HL-60 (cell line): ENCODE results near the gene FCN2. TPM values are rescaled to one million over a fixed set of nuclear protein-coding genes. Genes with fewer than 3 reads are reported as not detected.

Source experiments
- DNase-seq, 2 experiments: peaks; one replicate each; pipeline ENCODE4 v3.0.0-alpha.2; 2010 to 2020; ENCODE audit warnings: low read depth in 1 of 2, low spot score in 1 of 2
- H3K27ac ChIP-seq: fragments of 250-450 bp; sonication (Bioruptor Pico); replicated peaks from 2 replicates; pipeline ENCODE4 v1.5.1; 2020; ENCODE audit warnings: mild to moderate bottlenecking, moderate library complexity
- H3K27me3 ChIP-seq: fragments of 250-450 bp; sonication (Bioruptor Pico); 2 replicates; pipeline ENCODE4 v1.5.1; 2021; ENCODE audit warnings: mild to moderate bottlenecking, moderate library complexity; ENCODE audit not compliant: insufficient read depth, poor library complexity, severe bottlenecking
- H3K4me3 ChIP-seq: replicated peaks from 2 replicates; pipeline ENCODE4 v1.5.1; 2011; ENCODE audit warnings: mild to moderate bottlenecking, control low read depth, low read length; ENCODE audit not compliant: insufficient read depth
- CTCF ChIP-seq: IDR thresholded peaks from one replicate; pipeline ENCODE4 v1.5.1; 2011; ENCODE audit warnings: low read length, control low read depth, inconsistent platforms; ENCODE audit not compliant: insufficient read depth
- GABPA ChIP-seq: IDR thresholded peaks from 2 replicates; pipeline ENCODE4 v1.6.1; 2012; ENCODE audit warnings: low read depth
- POLR2AphosphoS5 ChIP-seq: IDR thresholded peaks from 2 replicates; pipeline ENCODE4 v1.6.1; 2012; ENCODE audit warnings: low read depth
- SPI1 ChIP-seq: IDR thresholded peaks from 2 replicates; pipeline ENCODE4 v1.6.1; 2012; ENCODE audit warnings: low read depth, mild to moderate bottlenecking, borderline replicate concordance
- microRNA-seq: library from miRNA; unstranded; fragments of <30 nt; microRNA quantifications from one replicate; pipeline ENCODE4, GENCODE V29; 2018
- TF ChIP-seq, protein P1 (sequence below): IDR thresholded peaks from 2 replicates; pipeline ENCODE4 v1.6.1; 2012; ENCODE audit warnings: low read depth; ENCODE audit not compliant: insufficient replicate concordance

Gene FCN2

GRCh38 chr9:134936346-134937163 is 55.9 kb downstream of the FCN2 start:
- Histone ChIP-seq H3K27ac (no peak overlapping the region), H3K4me3 (no peak overlapping the region), H3K27me3 (no peaks in the 10 kb centered on the region)
- TF ChIP-seq GABPA (no peak), SPI1 (peak; percentile 60; the same call in 1 of the 2 replicates), POLR2AphosphoS5 (peak; percentile 85), CTCF (no peak)
- TF ChIP-seq, protein P1, sequence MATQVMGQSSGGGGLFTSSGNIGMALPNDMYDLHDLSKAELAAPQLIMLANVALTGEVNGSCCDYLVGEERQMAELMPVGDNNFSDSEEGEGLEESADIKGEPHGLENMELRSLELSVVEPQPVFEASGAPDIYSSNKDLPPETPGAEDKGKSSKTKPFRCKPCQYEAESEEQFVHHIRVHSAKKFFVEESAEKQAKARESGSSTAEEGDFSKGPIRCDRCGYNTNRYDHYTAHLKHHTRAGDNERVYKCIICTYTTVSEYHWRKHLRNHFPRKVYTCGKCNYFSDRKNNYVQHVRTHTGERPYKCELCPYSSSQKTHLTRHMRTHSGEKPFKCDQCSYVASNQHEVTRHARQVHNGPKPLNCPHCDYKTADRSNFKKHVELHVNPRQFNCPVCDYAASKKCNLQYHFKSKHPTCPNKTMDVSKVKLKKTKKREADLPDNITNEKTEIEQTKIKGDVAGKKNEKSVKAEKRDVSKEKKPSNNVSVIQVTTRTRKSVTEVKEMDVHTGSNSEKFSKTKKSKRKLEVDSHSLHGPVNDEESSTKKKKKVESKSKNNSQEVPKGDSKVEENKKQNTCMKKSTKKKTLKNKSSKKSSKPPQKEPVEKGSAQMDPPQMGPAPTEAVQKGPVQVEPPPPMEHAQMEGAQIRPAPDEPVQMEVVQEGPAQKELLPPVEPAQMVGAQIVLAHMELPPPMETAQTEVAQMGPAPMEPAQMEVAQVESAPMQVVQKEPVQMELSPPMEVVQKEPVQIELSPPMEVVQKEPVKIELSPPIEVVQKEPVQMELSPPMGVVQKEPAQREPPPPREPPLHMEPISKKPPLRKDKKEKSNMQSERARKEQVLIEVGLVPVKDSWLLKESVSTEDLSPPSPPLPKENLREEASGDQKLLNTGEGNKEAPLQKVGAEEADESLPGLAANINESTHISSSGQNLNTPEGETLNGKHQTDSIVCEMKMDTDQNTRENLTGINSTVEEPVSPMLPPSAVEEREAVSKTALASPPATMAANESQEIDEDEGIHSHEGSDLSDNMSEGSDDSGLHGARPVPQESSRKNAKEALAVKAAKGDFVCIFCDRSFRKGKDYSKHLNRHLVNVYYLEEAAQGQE, result no peak
- DNase-seq, result peak in 1 of 2 experiments; percentile 56

Small RNA genes lying within 50 kb of the gene (microRNA-seq; reads per million reads assigned to microRNA genes)
- gene MIR3689A (not detected), gene MIR3689B (not detected), gene MIR3689C (not detected), gene MIR3689D1 (not detected), gene MIR3689D2 (not detected), gene MIR3689E (not detected), gene MIR3689F (not detected)
